Stimulated activated CD4-positive, alpha-beta T cell treated with anti-CD3 and anti-CD28 coated beads, Interleukin-1b, Interleukin-23, amount 100 ng/mL, for 1 hour (primary cell): ENCODE data around the gene CALHM3.

Experiments
- DNase-seq, 2 donors: peaks; one replicate each; pipeline ENCODE4 v3.0.0-alpha.2; 2020; ENCODE audit warnings: low read depth in 2 of 2

Gene CALHM3

DNA sequence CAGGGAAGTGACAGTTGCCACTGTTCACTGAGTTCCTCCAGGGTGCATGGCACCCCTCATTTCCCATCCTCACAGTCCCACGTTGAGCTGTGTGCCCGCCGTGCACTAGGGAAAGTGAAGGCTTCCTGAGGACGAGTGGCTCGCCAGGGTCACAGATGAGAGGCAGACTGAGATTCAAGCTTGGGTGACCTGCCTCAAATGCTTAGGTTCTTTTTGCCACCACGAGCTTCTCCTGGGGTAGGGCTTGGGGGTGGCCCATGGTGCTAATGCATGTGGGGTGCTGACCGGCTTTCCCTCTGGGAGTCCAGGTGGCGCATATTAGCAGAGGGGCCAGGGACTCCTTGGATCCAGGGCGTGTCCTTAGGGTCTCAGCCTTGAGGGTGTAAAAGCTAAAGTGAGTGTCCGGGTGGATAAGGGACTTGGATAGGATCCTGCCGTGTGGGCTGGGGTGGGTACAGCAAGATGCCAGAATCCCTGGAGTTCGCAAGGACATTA lies 28.8 kb downstream of the CALHM3 start:
- DNase-seq: no peak

DNA sequence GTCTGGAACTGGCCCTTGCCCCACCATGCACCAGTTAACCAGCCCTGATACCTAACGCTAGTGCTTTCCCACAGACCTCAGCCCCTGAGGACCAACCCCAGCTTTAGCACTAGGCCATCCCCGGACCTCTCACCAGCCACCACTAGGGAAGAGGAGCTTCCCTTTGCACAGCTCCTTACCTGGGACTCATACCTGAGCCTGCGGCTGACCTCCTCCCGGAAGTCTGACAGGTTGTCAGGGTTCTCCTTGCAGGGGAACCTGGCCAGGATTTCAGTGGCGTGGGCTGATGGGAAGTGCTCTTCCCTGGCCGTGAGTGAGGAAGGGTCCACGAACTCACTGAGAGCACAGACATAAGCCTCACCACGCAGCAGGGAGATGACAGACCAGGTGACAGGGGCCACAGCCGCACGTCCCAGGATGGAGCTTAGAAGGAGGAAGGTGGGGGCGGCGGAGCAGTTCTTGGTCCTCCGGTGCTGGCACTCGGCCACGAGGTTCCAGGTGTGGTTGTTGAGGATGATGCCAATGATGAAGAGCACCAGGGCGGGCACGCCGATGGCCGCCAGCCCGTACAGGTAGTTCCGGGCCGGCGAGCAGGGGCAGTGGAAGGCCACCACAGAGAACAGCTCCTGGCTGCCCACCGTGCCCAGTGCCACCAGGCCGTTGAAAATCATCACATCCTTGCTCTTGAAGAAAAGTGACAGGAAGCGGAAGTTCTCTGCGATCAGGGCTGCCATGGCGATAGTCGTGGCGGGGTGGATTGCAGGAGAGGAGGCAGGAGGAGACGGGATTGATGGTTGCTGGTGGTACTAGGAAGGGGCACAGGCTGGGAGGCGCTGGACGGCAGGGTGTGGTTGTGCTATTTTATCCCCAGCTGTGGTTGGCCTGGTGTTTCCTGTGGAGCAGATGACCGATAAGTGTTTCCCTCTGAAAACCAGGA lies 29.6 kb downstream of the CALHM3 start:
- no peak for DNase-seq

DNA sequence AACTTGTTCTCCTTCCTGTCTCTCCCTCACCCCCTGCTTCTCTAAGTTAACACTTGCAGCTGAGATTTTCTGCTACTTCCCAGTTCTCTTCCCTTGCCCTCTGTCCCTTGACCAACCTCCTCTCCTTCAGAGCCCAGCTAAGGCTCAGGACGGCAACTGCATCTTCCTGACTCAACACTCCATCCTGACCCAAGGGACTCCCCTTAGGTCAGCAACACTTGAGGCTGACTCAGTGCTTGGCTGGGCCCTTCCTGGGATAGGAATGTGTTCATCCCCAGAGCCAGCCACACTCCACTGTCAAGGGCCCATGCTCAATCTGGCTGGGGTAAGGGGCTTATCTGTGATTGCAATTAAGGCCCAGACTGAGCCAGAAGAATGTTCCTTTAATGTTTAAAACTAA lies 30.3 kb downstream of the CALHM3 start:
- DNase-seq: no peak

- DNase-seq: no peak
These were observed 31.9 kb downstream of the CALHM3 start for GRCh38 chr10:103447187-103447586.

DNA sequence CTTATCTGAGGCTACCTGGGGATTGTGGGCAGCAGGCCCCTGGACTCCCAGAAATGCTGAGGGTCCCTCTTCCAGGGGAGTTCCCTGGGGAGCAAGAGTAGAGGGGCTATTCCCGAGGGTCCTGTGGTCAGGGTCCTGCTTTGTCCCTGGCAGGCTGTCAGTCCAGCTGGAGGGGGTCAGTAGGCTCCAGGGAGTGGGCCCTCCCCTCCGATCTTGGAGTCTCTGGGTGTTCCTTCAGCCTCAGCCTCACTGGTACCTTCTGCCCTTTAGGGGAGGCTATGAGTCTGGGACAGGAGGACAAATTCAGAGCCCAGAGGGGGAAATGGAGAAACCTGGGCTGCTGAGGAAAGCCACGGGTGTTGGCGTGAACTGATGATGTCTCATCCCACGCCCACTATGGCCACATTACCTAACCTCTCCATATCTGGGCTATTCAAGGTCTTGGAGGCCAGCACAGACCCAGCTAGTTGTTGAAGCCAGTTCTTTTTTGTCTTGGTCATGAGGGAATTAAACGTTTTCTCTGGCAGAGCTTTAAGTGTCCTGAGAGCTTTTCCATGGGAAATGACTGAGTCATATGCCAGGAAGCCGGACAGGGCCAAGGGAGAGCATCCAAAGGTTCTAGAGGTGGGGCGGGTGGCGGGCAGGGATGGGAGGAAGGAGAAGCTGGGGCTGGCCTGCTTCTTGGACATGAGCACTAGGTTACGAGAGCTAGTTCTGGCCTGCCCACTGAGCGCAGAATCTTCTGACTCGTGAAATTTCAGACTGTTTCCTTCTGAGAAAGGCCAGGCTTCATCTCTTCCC lies 33.1 kb downstream of the CALHM3 start:
- DNase-seq: no peak

DNA sequence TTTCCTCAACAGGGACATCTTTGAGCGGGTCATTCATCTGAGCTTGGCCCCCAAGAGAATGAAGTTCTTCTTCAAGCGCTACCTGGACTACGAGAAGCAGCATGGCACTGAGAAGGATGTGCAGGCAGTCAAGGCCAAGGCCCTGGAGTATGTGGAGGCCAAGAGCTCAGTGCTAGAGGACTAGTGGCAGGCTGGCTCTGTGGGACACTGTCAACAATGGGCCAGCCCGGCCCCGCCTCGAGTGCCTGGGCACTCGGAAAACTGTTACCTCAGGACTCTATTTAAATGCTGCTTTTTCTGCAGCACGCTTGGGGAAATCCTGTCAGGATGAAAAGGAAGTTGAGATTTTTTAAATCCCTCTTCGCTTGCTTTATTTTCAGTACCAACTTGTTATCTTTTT lies 33.7 kb downstream of the CALHM3 start:
- no peak for DNase-seq

- no peak for DNase-seq
These were observed 34.6 kb downstream of the CALHM3 start for GRCh38 chr10:103444478-103444877.

- DNase-seq: no peak
These were observed 35.4 kb downstream of the CALHM3 start for GRCh38 chr10:103443475-103444185.

- DNase-seq: no peak
These were observed 37.0 kb downstream of the CALHM3 start for GRCh38 chr10:103442031-103442461.

DNA sequence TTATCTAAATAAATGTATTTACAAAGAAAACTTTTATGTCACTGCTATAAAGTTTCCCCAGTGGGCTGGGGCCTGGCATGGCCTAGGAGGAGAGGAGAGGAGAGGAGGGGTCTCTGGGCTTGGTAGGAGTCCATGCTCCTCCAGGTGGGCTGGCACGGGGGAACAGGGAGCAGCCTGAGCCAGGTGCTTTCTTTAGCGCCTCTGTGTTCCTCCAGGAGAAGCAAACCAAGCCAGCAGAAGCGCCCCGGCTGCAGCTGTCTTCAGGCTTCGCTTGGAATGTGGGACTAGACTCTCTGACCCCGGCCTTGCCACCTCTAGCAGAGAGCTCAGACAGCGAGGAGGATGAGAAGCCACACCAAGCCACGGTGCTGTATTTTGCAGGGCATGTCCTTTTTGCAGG lies 37.4 kb downstream of the CALHM3 start:
- DNase-seq: no peak

GRCh38 chr10:103441206-103441605 lies 37.8 kb downstream of the CALHM3 start:
- no peak for DNase-seq

DNA sequence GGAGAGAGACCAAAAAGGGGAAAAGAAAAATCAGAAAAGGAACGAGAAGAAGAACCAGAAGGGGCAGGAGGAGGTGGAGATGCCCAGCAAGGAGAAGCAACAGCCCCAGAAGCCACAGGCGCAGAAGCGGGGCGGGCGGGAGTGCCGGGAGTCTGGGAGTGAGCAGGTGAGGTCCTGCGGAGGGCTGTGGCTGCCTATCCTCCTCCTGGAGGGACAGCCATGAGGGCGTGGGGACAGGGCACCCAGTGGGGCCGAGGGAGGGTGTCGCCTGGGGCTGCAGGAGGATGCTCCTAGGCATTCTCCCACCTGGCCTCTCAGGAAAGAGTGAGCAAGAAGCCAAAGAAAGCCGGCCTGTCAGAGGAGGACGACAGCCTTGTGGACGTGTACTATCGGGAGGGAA lies 38.6 kb downstream of the CALHM3 start:
- DNase-seq: no peak

- DNase-seq: no peak
These were observed 39.3 kb downstream of the CALHM3 start for GRCh38 chr10:103439776-103440175.

DNA sequence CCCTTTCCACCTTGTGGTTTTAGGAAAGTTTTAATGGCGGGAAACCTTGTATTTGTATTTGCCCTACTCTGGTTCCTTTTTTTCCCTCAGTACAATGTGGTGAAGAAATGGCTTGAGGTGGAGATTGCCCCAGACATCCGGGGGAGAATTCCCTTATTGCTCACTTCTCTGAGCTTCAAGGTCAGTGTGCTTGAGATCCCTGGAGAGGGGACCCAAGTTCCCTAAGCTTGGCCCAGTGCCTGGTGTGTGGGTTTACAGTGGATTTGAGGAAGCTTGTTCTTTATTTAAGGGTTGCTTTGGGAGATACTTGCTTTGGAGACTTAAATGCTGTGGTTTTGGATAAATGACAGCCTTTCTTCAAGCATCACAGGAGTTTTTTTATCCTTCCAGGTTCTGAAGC lies 45.2 kb downstream of the CALHM3 start:
- DNase-seq: no peak

DNA sequence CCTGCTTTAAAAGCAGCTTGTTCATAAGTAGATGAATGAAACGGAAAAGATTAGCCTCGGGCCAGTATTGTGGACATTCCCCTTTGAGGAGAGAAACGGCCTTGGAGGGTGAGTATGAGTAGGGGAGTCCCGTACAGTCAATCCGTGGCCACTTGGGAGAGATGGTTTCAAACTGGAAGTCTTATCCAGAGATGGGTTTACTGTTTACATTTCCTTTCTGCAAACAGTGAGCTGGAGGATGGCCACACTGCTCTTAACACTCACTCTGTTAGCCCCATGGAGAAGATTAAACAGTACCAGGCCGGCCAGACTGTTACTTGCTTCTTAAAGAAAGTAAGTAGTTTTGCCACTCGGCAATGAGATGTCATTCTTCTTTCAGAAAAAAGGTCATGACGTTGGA lies 47.1 kb downstream of the CALHM3 start:
- DNase-seq: no peak

DNA sequence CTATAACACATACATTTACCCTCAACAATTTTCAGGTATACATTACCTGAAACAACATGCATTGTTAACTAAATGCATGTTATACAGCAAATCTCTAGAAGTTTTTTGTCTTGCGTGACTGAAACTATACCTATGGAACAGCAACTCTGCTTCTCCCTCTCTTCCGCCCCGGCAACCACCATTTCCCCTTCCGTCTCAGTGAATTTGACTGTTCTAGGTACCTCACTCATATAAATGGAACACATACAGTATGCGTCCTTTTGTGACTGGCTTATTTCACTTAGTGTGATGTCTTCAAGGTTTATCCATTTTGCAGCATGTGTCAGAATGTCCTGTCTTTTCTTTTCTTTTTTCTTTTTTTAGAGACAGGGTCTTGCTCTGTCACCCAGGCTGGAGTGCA lies 49.4 kb downstream of the CALHM3 start:
- no peak for DNase-seq

DNA sequence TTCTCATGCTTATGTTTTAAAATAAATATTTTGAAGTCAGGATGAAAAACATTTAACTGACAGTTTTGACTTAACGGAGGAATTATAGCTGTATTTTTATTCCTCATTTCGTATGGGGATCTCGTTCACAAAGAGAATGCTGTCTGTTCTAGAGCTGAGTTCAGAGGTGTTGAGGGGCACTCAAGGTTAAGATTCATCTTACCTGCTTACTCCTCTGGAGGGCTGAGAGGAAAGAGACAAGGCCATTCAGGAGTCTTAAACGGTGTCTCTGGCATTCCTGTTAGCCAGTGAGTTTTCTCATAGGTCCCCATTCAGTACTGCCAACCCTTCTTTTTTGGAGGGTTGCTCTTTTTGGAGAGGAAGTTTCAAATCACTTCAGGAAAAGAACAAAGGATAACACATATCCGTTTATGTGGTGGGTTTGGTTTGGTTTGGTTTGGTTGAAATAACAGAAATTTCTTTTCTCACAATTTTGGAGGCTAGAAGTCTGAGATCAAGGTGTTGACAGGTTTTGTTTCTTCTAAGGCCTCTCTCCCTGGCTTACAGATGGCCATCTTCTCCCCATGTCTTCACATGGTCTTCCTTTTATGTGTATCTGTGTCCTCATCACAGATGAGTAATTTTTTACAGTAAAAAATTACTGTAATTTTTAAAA lies 49.9 kb downstream of the CALHM3 start:
- DNase-seq: no peak

GRCh38 chr10:103427866-103428265 lies 51.2 kb downstream of the CALHM3 start:
- DNase-seq: no peak

DNA sequence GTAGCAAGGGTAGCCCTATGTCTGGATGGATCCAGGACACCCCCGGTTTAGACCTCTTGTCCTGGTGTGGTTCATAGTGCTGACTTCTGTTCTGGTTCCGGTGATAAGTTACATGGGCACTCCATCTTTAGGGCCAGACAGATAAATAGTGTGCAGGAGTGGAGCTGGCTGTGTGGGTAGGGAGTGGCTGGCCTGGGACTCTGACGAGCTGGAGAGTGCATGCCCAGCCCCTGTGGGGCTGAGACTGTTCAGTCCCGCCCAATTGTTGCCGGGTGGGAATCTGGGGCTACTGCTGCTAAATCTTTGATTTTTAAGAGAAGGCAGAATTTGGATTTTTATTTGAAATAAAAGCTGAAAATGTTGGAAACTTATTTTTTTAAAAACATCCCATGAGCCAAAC lies 55.3 kb downstream of the CALHM3 start:
- no peak for DNase-seq
